GM21619 (cell line): ENCODE measurements around the gene ABI3.
"Not testable (repeated sequence)": the region's sequence is repeated elsewhere in the genome, so short reads cannot be mapped to it uniquely, and the experiment has no call there.

Source experiments
- ATAC-seq: cut with Tn5 transposase; IDR thresholded peaks from one replicate; pipeline ENCODE4 v1.9.1; 2021; ENCODE audit not compliant: unreplicated experiment

The ABI3 gene

GRCh38 chr17:49249292-49249794 lies 38.8 kb downstream of the ABI3 start:
- no peak for ATAC-seq

DNA sequence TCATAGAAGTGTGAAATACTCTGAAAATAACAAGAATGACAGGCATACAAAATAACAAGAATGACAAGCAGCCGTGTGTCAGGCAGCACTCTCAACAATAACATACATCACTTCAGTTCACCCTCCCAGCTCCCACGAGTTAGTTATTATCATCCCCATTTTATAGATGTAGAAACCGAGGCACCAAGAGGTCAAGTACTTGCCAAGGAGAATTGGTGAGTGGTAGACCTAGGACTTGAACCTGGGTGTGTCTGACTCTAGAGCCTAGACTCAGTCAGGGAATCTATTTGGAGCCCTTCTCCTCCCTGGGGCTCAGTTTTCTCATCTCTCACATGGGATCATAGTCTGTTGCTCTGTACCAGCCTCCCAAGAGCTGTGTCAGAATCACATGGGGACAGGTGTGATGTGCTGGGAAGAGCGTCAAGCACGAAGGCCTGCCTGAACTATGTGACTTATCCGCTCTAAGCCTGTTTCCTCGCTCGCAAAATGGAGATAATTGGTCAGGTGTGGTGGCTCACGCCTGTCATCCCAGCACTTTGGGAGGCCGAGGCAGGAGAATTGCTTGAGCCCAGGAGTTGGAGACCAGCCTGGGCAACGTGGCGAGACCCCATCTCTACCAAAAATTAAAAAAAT lies 39.5 kb downstream of the ABI3 start:
- ATAC-seq: no peak

DNA sequence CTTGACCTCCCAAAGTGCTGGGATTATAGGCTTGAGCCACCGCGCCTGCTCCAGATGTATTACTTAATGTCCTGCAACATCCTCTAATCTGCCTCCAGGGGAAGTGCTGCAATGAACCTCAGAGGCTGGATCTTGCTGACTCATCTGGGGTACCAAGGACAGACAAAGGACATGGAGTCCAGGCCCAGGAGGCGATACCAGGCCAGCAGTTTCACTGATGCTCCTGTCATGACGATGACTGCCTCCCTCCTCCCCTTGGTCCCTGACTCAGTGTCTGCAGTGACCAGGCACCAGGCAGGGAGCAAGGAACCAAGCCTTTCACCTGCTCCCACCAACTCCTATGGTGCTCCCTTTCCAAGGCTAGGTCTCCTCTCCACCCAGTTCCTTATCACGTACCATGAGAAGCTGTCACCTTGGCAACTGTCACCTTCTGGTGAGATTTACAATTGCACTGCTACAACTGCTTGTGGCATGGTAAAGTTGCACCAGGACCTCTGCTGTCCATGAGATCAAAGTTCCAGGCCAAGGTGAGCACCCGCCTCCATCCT lies 41.7 kb downstream of the ABI3 start:
- ATAC-seq: no peak

GRCh38 chr17:49254066-49254465 lies 43.6 kb downstream of the ABI3 start:
- ATAC-seq: no peak

GRCh38 chr17:49255125-49255524 lies 44.6 kb downstream of the ABI3 start:
- ATAC-seq: no peak

DNA sequence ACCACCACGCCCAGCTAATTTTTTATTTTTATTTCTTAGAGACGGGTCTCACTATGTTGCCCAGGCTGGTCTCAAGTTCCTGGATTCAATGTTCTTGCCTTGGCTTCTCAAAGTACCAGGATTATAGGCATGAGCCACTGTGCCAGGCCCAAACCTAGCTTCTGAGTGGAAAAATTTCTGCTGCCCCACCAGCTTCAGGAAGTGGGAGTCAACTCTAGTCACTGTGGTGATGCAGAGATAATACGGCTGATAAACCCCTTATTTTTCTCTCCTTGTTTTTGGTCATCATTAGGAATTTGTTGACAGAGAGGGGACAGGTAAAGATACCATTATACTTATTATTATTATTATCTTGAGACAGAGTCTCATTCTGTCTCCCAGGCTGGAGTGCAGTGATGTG lies 47.9 kb downstream of the ABI3 start:
- no peak for ATAC-seq

GRCh38 chr17:49259663-49260010 lies 49.1 kb downstream of the ABI3 start:
- ATAC-seq: no peak

DNA sequence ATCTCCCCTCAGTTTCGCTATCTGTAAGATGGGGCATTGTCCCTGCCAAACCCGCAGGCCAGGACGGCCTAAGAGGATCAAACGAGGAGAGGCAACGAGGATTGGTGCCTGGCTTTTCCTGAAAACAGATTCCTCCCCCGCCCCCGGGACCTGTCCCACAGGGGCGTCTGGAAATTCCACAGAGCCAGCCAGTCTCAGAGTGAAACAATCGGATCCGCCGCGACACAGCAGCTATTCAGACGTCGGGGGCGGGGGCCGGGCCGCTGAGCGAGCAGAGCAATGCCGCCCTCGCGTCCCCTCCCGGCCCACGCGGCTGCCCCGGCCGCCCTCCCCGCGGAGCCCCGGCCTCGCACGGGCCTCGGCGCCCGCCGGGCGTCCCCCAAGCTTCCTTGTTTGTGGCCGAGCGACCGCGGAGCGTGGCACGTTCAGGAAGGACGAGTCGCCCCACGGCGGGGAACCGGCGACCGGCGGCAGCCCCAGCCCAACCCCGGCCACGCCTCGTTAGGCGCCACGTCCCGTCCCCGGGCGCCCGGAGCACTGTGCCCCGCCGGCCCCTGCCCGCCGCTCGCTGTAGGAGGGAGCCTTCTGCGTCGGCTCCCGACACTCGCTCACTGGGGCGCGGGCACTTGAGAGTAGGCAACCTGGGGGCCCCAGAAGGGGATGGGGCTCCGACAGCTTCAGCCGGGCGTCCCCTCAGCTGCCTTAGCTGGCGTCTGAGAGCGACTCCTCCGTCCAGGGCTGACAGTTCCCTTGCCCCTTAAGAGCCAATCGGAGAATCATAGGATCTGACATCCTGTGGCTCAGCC lies 49.7 kb downstream of the ABI3 start:
- ATAC-seq: no peak

GRCh38 chr17:49260817-49261291 lies 50.3 kb downstream of the ABI3 start:
- no peak for ATAC-seq

- not testable (repeated sequence) for ATAC-seq
Measured at GRCh38 chr17:49261540-49261939, 51.0 kb downstream of the ABI3 start.

DNA sequence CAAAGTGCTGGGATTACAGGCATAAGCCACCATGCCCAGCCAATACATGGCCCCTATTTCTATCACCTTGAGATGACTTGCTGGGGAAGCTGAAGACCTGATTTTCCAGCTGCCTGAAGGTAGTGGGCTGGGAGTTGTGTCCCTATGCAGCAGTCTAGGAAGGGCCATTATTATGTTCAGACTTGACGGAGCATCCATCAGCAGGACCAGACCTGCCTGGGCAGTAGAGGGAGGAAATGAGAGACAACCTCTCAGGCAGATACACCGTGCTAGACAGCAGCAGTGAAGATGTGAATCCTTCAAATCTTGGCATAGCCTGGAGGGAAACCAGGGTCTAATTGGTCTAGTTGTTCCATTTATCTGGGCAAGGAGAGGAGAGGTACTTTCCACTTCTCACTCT lies 55.7 kb downstream of the ABI3 start:
- ATAC-seq: no peak

DNA sequence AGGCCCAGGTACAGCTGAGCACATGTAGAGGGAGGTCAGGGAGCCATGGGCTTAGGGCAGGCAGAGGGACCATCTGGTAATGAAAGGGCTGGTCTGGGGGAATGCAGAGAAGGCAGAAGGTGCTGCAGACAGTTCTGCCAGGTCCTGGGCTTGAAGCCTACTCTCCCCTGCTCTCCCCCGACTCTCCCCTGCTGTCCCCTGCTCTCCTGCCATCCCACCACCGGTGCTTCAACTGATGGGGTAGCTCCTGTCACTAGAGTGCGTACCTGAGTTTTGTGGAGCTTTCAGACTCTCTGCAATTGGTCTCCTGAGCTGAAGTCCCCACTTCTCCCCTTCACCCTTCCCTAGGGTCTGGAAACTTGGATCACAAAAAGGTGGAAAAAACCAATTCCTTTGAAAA lies 57.4 kb downstream of the ABI3 start:
- ATAC-seq: no peak

DNA sequence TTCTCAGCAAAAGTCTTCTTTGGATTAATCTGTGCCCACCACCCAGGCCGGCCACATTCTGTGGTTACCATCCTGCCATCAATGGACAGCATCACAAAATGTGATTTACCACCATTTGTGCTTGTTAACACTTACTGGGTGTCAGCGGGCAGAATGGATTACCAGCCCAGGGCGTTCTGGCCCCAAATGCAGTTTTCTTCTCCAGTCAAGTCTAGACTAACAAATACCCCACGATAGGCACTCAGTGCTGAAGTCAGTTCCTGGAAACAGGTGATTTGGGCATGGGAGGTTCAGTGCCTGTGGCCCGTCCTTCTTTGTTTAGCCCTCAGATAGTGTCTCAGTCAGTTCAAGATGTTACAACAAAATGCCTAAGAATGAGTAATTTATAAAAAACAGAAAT lies 58.8 kb downstream of the ABI3 start:
- no peak for ATAC-seq
